Endothelial cell of umbilical vein (primary cell): ENCODE data around the gene UQCRC1. TPM values are rescaled to one million over a fixed set of nuclear protein-coding genes. Genes with fewer than 3 reads are reported as not detected.

Experiments used
- microRNA counts: library from miRNA; unstranded; fragments of <30 nt; microRNA quantifications from one replicate; lab custom pipeline; 2016
- microRNA-seq: library from miRNA; unstranded; fragments of <30 nt; microRNA quantifications from one replicate; pipeline ENCODE4 v1.2.0, GENCODE V29; 2021; ENCODE audit warnings: borderline number of aligned reads, borderline replicate concordance
- polyA plus RNA-seq, 4 experiments: library from polyadenylated mRNA; depleted of rRNA in 3 of 4; stranded (reverse) in 3 of 4; unstranded in 1 of 4; fragments of >200 nt; gene quantifications; 2 replicates each; pipeline versions ENCODE4 v1.2.1 to v1.2.3, GENCODE V29; 2011 to 2012; ENCODE audit warnings: missing spikeins in 1 of 4
- small RNA-seq: library from RNA; depleted of rRNA; stranded (forward); fragments of <200 nt; gene quantifications from one replicate; pipeline ENCODE3, GENCODE V24; 2012; ENCODE audit warnings: low replicate concordance, low read depth; ENCODE audit not compliant: insufficient read depth, insufficient read length
- total RNA-seq: library from RNA; stranded (reverse); gene quantifications from 2 replicates; pipeline ENCODE4 v1.2.3, GENCODE V29; 2021

Gene UQCRC1
- total and polyA plus RNA-seq, 2 donors (not counting 3 experiments of a cell fraction or from before 2014, with no cell fraction given), result 184 to 427 TPM

MicroRNA genes within 50 kb of the gene (microRNA counts, 767-probe panel; counts per million panel counts)
- 723 counts per million, percentile 96 among the panel's probes with 10 or more counts for microRNA hsa-miR-711 (lab: Ali Mortazavi, UCI)

Small RNAs within 50 kb of the gene (microRNA-seq; reads per million reads assigned to microRNA genes)
- gene MIR4793, result not detected
- gene MIR6823, result not detected
- gene MIR711, result not detected

Small RNAs within 50 kb of the gene (small RNA-seq; reads per million reads assigned to genes)
- gene MIR6823, result not detected

Other genes starting within 250 kb of the UQCRC1 start
- gene FBXW12, start 237.4 kb downstream of the UQCRC1 start, total RNA-seq, result not detected in 2 replicates
- gene FBXW12, start 237.4 kb downstream of the UQCRC1 start, polyA plus RNA-seq, result not detected in 2 replicates
- gene PLXNB1, start 179.6 kb downstream of the UQCRC1 start, total RNA-seq, result 43.0 and 43.1 TPM in 2 replicates
- 45.2 and 47.5 TPM in 2 replicates for gene PLXNB1, start 179.6 kb downstream of the UQCRC1 start, polyA plus RNA-seq
- gene CCDC51, start 169.5 kb downstream of the UQCRC1 start, total RNA-seq, result 9.8 and 11.2 TPM in 2 replicates
- gene CCDC51, start 169.5 kb downstream of the UQCRC1 start, polyA plus RNA-seq, result 10.1 and 11.3 TPM in 2 replicates
- 306 and 332 TPM in 2 replicates for gene TMA7, start 169.4 kb downstream of the UQCRC1 start, total RNA-seq
- 73.0 and 137 TPM in 2 replicates for gene TMA7, start 169.4 kb downstream of the UQCRC1 start, polyA plus RNA-seq
- 12.6 and 14.7 TPM in 2 replicates for gene ATRIP, start 162.9 kb downstream of the UQCRC1 start, total RNA-seq
- gene ATRIP, start 162.9 kb downstream of the UQCRC1 start, polyA plus RNA-seq, result 10.6 and 13.0 TPM in 2 replicates
- 205 and 213 TPM in 2 replicates for gene SHISA5, start 105.5 kb downstream of the UQCRC1 start, total RNA-seq
- gene SHISA5, start 105.5 kb downstream of the UQCRC1 start, polyA plus RNA-seq, result 320 and 401 TPM in 2 replicates
- 4.2 and 4.9 TPM in 2 replicates for gene PFKFB4, start 52.8 kb downstream of the UQCRC1 start, total RNA-seq
- gene PFKFB4, start 52.8 kb downstream of the UQCRC1 start, polyA plus RNA-seq, result 4.0 and 4.1 TPM in 2 replicates
- gene UCN2, start 45.9 kb downstream of the UQCRC1 start, total RNA-seq, result not detected in 2 replicates
- gene UCN2, start 45.9 kb downstream of the UQCRC1 start, polyA plus RNA-seq, result 0.05 and 0.11 TPM in 2 replicates
- gene COL7A1, start 14.3 kb downstream of the UQCRC1 start, total RNA-seq, result 1.5 and 1.9 TPM in 2 replicates
- 0.55 and 1.1 TPM in 2 replicates for gene COL7A1, start 14.3 kb downstream of the UQCRC1 start, polyA plus RNA-seq
- not detected in 2 replicates for gene TMEM89, start 12.1 kb upstream of the UQCRC1 start, total RNA-seq
- gene TMEM89, start 12.1 kb upstream of the UQCRC1 start, polyA plus RNA-seq, result not detected in 2 replicates
- 32.2 and 34.8 TPM in 2 replicates for gene SLC26A6, start 25.8 kb upstream of the UQCRC1 start, total RNA-seq
- gene SLC26A6, start 25.8 kb upstream of the UQCRC1 start, polyA plus RNA-seq, result 31.0 and 35.3 TPM in 2 replicates
- gene CELSR3, start 53.2 kb upstream of the UQCRC1 start, total RNA-seq, result 0.46 and 0.71 TPM in 2 replicates
- 0.25 and 0.32 TPM in 2 replicates for gene CELSR3, start 53.2 kb upstream of the UQCRC1 start, polyA plus RNA-seq
- 12.8 and 13.4 TPM in 2 replicates for gene NCKIPSD, start 76.3 kb upstream of the UQCRC1 start, total RNA-seq
- 19.1 and 26.2 TPM in 2 replicates for gene NCKIPSD, start 76.3 kb upstream of the UQCRC1 start, polyA plus RNA-seq
- 72.4 and 81.8 TPM in 2 replicates for gene IP6K2, start 107.6 kb upstream of the UQCRC1 start, total RNA-seq
- gene IP6K2, start 107.6 kb upstream of the UQCRC1 start, polyA plus RNA-seq, result 138 and 143 TPM in 2 replicates
- 62.8 and 69.9 TPM in 2 replicates for gene PRKAR2A, start 238.2 kb upstream of the UQCRC1 start, total RNA-seq
- gene PRKAR2A, start 238.2 kb upstream of the UQCRC1 start, polyA plus RNA-seq, result 8.6 and 10.5 TPM in 2 replicates